K562 (cell line): ENCODE data around the gene LYPD6B. TPM values are rescaled to one million over a fixed set of nuclear protein-coding genes. Genes with fewer than 3 reads are reported as not detected.

Experiments
- ATAC-seq: fragments of 200-7000 bp; cut with Tn5 transposase; 3 replicates; pipeline ENCODE4 v1.9.1; 2020; ENCODE audit warnings: moderate library complexity
- BruUV-seq: library from RNA; stranded (reverse); fragments of 400-500 nt; replicated peaks from 2 replicates; lab custom pipeline; 2021; lab: Mats Ljungman, UMichigan
- CTCF ChIA-PET: fragments of 300-600 bp; formaldehyde crosslinking; extraction: SDS; loops from one replicate; lab custom pipeline; 2021; ENCODE audit warnings: low intra/inter-chr PET ratio; lab: Yijun Ruan, JAX
- POLR2A ChIA-PET: fragments of 300-600, 350-650 bp; sonication (Branson Sonifier 250); formaldehyde crosslinking; extraction: SDS; loops from one replicate; lab custom pipeline; 2021; ENCODE audit warnings: antibody characterized with exemption, inconsistent platforms; lab: Yijun Ruan, JAX
- DNase-seq, 4 experiments: peaks; one replicate each; pipeline versions ENCODE4 v3.0.0 to v3.0.0-alpha.2; 2011 to 2018; ENCODE audit warnings: low spot score in 3 of 4, mixed read lengths in 3 of 4; ENCODE audit errors: extremely low read depth in 1 of 4
- FAIRE-seq: peaks from 2 replicates; lab custom pipeline; 2011; peaks lifted over from hg19 to GRCh38; lab: Jason Lieb, UNC
- H2AFZ ChIP-seq: 2 replicates; pipeline ENCODE4 v1.6.0; 2011; ENCODE audit warnings: low read depth, low read length, control low read depth, inconsistent platforms
- H3K27ac ChIP-seq: fragments of 200-600 bp; 3 replicates; pipeline ENCODE4 v1.8.0; 2011; ENCODE audit warnings: low read depth, mild to moderate bottlenecking, control low read depth, inconsistent platforms, low read length, moderate library complexity, mixed read lengths; ENCODE audit errors: extremely low read depth
- H3K27me3 ChIP-seq, 2 experiments: fragments of 300-600 bp in 1 of 2; 2 replicates in 1 of 2; 3 replicates in 1 of 2; pipeline versions ENCODE4 v1.6.0 to v1.8.0; 2011; ENCODE audit warnings: inconsistent platforms in 2 of 2, low read length in 2 of 2, mild to moderate bottlenecking in 1 of 2, mixed read lengths in 1 of 2, moderate library complexity in 1 of 2; ENCODE audit not compliant: control insufficient read depth in 2 of 2, insufficient read depth in 2 of 2
- H3K36me3 ChIP-seq: fragments of 300-600 bp; 3 replicates; pipeline ENCODE4 v1.8.0; 2011; ENCODE audit warnings: mild to moderate bottlenecking, low read length, inconsistent platforms; ENCODE audit not compliant: control insufficient read depth, insufficient read depth
- H3K4me1 ChIP-seq, 2 experiments: fragments of 200-600 bp in 1 of 2; replicated peaks in 1 of 2; 2 replicates in 1 of 2; 3 replicates in 1 of 2; pipeline versions ENCODE4 v1.5.1 to v1.8.0; 2011; ENCODE audit warnings: inconsistent platforms in 2 of 2, low read length in 2 of 2, mild to moderate bottlenecking in 1 of 2, mixed read lengths in 1 of 2, moderate library complexity in 1 of 2; ENCODE audit not compliant: control insufficient read depth in 2 of 2, insufficient read depth in 2 of 2
- H3K4me2 ChIP-seq: 2 replicates; pipeline ENCODE4 v1.6.1; 2011; ENCODE audit warnings: low read length, control low read depth, inconsistent platforms, mixed read lengths; ENCODE audit not compliant: insufficient read depth
- H3K4me3 ChIP-seq: fragments of 200-600 bp; sonication (generic), shearing (Covaris generic); 2 replicates; pipeline ENCODE4 v1.5.1; 2016; ENCODE audit warnings: control low read depth, inconsistent platforms
- H3K79me2 ChIP-seq: fragments of 200-600 bp; 3 replicates; pipeline ENCODE4 v1.8.0; 2011; ENCODE audit warnings: low read length, inconsistent platforms; ENCODE audit not compliant: control insufficient read depth, insufficient read depth
- H3K9ac ChIP-seq, 2 experiments: 2 replicates each; pipeline versions ENCODE4 v1.6.0 to v1.6.1; 2011; ENCODE audit warnings: low read depth in 2 of 2, low read length in 2 of 2, control low read depth in 1 of 2, inconsistent platforms in 1 of 2, mild to moderate bottlenecking in 1 of 2, mixed read lengths in 1 of 2; ENCODE audit not compliant: insufficient read depth in 1 of 2
- H3K9me1 ChIP-seq: one replicate; pipeline ENCODE4 v1.6.0; 2011; ENCODE audit warnings: inconsistent platforms, mild to moderate bottlenecking, low read length, moderate library complexity; ENCODE audit not compliant: control insufficient read depth, insufficient read depth
- H3K9me3 ChIP-seq: replicated peaks from 2 replicates; pipeline ENCODE4 v1.5.1; 2011; ENCODE audit warnings: low read depth, low read length, inconsistent platforms; ENCODE audit not compliant: control insufficient read depth, insufficient read depth
- H4K20me1 ChIP-seq: replicated peaks from 2 replicates; pipeline ENCODE4 v1.6.1; 2011; ENCODE audit warnings: low read length, inconsistent platforms, mixed read lengths; ENCODE audit not compliant: control insufficient read depth, insufficient read depth
- C11orf30 ChIP-seq: fragments of 450-650 bp; IDR thresholded peaks from 2 replicates; pipeline ENCODE4 v1.6.1; 2016; ENCODE audit warnings: low read depth, mild to moderate bottlenecking
- CXXC5 ChIP-seq: fragments of 250-450 bp; sonication (Bioruptor Pico); IDR thresholded peaks from 2 replicates; pipeline ENCODE4 v1.8.0; 2022; ENCODE audit warnings: inconsistent platforms, mild to moderate bottlenecking, moderate library complexity
- HMG20B ChIP-seq: fragments of 250-450 bp; sonication (Bioruptor Pico); IDR thresholded peaks from 2 replicates; pipeline ENCODE4 v1.5.0; 2021; ENCODE audit warnings: mild to moderate bottlenecking
- NFE2 ChIP-seq: IDR thresholded peaks from 2 replicates; pipeline ENCODE4 v1.6.1; 2014; ENCODE audit warnings: antibody characterized with exemption, low read depth
- PHB2 ChIP-seq: fragments of 450-650 bp; IDR thresholded peaks from 2 replicates; pipeline ENCODE4 v1.6.1; 2017; ENCODE audit warnings: low read depth
- PHF8 ChIP-seq: fragments of 200-600 bp; sonication (generic); IDR thresholded peaks from 2 replicates; pipeline ENCODE4 v1.6.1; 2012; ENCODE audit warnings: mixed run types, mild to moderate bottlenecking, inconsistent platforms, low read length, moderate library complexity, borderline replicate concordance
- POLR2H ChIP-seq: IDR thresholded peaks from 2 replicates; pipeline ENCODE4 v1.6.1; 2016; ENCODE audit warnings: missing genetic modification characterization, low read depth, mild to moderate bottlenecking, control low read depth, missing compliant biosample characterization, moderate library complexity
- SREBF1 ChIP-seq: fragments of 150-350 bp; IDR thresholded peaks from 2 replicates; pipeline ENCODE4 v1.6.1; 2014; ENCODE audit warnings: antibody characterized with exemption, low read depth, low read length, borderline replicate concordance
- ZNF740 ChIP-seq, 3 experiments: fragments of 200-800 bp in 1 of 3; sonication (Bioruptor generic) in 1 of 3; sonication (generic) in 1 of 3; formaldehyde crosslinking in 1 of 3; IDR thresholded peaks; 2 replicates each; pipeline versions ENCODE4 v1.6.1 to v1.8.0; 2016 to 2022; ENCODE audit warnings: mild to moderate bottlenecking in 2 of 3, missing compliant biosample characterization in 2 of 3, missing genetic modification characterization in 2 of 3, missing genetic modification reagents in 1 of 3
- ZNF785 ChIP-seq: fragments of 250-450 bp; sonication (Bioruptor Pico); IDR thresholded peaks from 2 replicates; pipeline ENCODE4 v1.4.0; 2020; ENCODE audit warnings: mild to moderate bottlenecking
- whole genome bisulfite sequencing: fragments of 100-300 bp; shearing (Covaris generic); methylation state at CpG from one replicate; pipeline ENCODE4 v1.1.6; 2016; ENCODE audit warnings: low coverage, mixed read lengths; ENCODE audit not compliant: insufficient coverage; ENCODE audit errors: missing lambda C conversion rate; 5-methylcytosine and 5-hydroxymethylcytosine counted together
- in situ Hi-C: fragments of 300-500 bp; cut with MboI; formaldehyde crosslinking; loops from 4 replicates; pipeline ENCODE4 v1.15.0; 2018; ENCODE audit warnings: inconsistent platforms, mixed read lengths
- intact Hi-C: fragments of 100-400 bp; cut with micrococcal nuclease; formaldehyde crosslinking; loops from 2 replicates; pipeline ENCODE4 v1.14.2; 2022
- polyA plus RNA-seq, 8 experiments: library from polyadenylated mRNA; depleted of rRNA in 4 of 8; stranded (reverse) in 5 of 8; unstranded in 3 of 8; fragments of >200 nt; fragmentation: Nextera tagmentation in 2 of 8; fragmentation: Illumina TruSeq in 1 of 8; extraction: Ambion mirVana in 2 of 8; extraction: Trizol in 1 of 8; gene quantifications; 2 replicates each; pipeline versions ENCODE4 v1.2.1 to v1.2.3, GENCODE V29; 2011 to 2014; ENCODE audit warnings: inconsistent platforms in 1 of 8, missing spikeins in 1 of 8
- total RNA-seq, 7 experiments: library from RNA; depleted of rRNA in 6 of 7; stranded (reverse); fragments of >200 nt in 6 of 7; fragmentation: Illumina TruSeq in 2 of 7; extraction: Trizol in 2 of 7; gene quantifications; 2 replicates each; pipeline versions ENCODE4 v1.2.1 to v1.2.3, GENCODE V29; 2011 to 2021; ENCODE audit warnings: low replicate concordance in 1 of 7

LYPD6B gene
- total and polyA plus RNA-seq, 9 of the 15 experiments (the other 6 are each of a cell fraction or from before 2014, with no cell fraction given): not detected

- H3K27ac ChIP-seq: no peak overlapping the region
- DNase-seq (no peak), ATAC-seq (no peak), FAIRE-seq (no peak)
- no peaks in the 10 kb centered on the region for H3K9me1 ChIP-seq
- peaks cover 21 to 35% of the 10 kb centered on the region in 2 experiments; a peak in 4 of 5 replicates for H3K27me3 ChIP-seq
- no TSS peak for BruUV-seq
- H2AFZ ChIP-seq: no peak overlapping the region
- 0% methylated on average over 4 of the region's 4 CpGs for WGBS
- H3K9ac ChIP-seq: no peak overlapping the region
- peaks cover 0 to 6% of the 10 kb centered on the region in 2 experiments; a peak in 1 of 5 replicates for H3K4me1 ChIP-seq
- H3K4me3 ChIP-seq: no peak overlapping the region
- in situ Hi-C loops: loop anchor here (25.0 kb wide), 1 partner anchor 1062 kb away; no protein-coding TSS in a partner anchor
- TF ChIP-seq HMG20B (CRISPR knock-in tag): no peak
- no peak for TF ChIP-seq PHB2
- no peak for TF ChIP-seq CXXC5
- TF ChIP-seq SREBF1: no peak
- TF ChIP-seq PHF8: no peak
- intact Hi-C loops: no loop called here
- H3K79me2 ChIP-seq: no peaks in the 10 kb centered on the region
- H4K20me1 ChIP-seq: no peaks in the 10 kb centered on the region
- ChIA-PET CTCF (no interaction called here), POLR2A (no interaction called here)
- H3K9me3 ChIP-seq: no peaks in the 10 kb centered on the region
- H3K4me2 ChIP-seq: no peak overlapping the region
- no peaks in the 10 kb centered on the region for H3K36me3 ChIP-seq
These were observed 39.7 kb upstream of the LYPD6B start for GRCh38 chr2:148998831-148999200.

GRCh38 chr2:148999451-148999921, 39.0 kb upstream of the LYPD6B start:
- Histone ChIP-seq H3K9me1 (no peaks in the 10 kb centered on the region), H3K4me3 (no peak overlapping the region), H3K4me1 (peaks cover 0 to 6% of the 10 kb centered on the region in 2 experiments; a peak in 1 of 5 replicates), H3K4me2 (no peak overlapping the region), H4K20me1 (no peaks in the 10 kb centered on the region), H3K79me2 (no peaks in the 10 kb centered on the region), H3K36me3 (no peaks in the 10 kb centered on the region), H3K9ac (no peak overlapping the region), H2AFZ (no peak overlapping the region), H3K9me3 (no peaks in the 10 kb centered on the region), H3K27me3 (peaks cover 21 to 38% of the 10 kb centered on the region in 2 experiments; a peak in 4 of 5 replicates), H3K27ac (no peak overlapping the region)
- BruUV-seq: no TSS peak
- no peak for FAIRE-seq
- no peak for ATAC-seq
- ChIA-PET POLR2A (no interaction called here), CTCF (no interaction called here)
- 0% methylated on average over 5 of the region's 7 CpGs for WGBS
- no peak for DNase-seq
- in situ Hi-C loops (loop anchor here (25.0 kb wide), 1 partner anchor 1062 kb away; no protein-coding TSS in a partner anchor), intact Hi-C loops (no loop called here)
- no peak for TF ChIP-seq POLR2H (tag)
- TF ChIP-seq C11orf30: no peak
- TF ChIP-seq ZNF740 (CRISPR knock-in tag; IDR thresholded peaks at IDR 0.05): no peak
- TF ChIP-seq ZNF740 (tag; IDR thresholded peaks at IDR 0.05): no peak
- no peak for TF ChIP-seq NFE2
- TF ChIP-seq PHF8: no peak
- no peak for TF ChIP-seq ZNF785 (CRISPR knock-in tag)
